Measurements from ENCODE around the gene ARMC12.

The ARMC12 gene

DNA sequence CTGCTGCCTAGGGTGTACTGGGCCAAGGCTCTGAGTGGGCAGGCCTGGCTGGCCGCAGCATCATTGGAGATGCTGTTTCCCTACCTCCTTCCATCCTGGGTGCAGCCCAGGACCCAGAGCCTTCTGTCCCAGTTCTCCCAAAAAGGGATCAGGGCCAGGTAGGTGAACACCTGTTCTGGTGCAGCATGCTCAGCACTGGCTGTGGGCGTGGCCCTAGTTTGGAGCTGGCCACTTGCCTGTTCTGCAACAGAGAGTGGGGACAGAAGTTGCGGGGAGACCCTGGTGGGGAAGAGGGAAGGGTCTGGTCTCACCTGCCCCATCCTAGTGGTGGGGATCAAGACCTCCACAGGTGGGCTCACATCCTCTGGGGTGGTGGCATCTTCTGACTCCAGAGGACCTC lies 1.4 kb upstream of the ARMC12 start:
- no peak for DNase-seq (ENCODE audit: low read depth in 2 of 2)

DNA sequence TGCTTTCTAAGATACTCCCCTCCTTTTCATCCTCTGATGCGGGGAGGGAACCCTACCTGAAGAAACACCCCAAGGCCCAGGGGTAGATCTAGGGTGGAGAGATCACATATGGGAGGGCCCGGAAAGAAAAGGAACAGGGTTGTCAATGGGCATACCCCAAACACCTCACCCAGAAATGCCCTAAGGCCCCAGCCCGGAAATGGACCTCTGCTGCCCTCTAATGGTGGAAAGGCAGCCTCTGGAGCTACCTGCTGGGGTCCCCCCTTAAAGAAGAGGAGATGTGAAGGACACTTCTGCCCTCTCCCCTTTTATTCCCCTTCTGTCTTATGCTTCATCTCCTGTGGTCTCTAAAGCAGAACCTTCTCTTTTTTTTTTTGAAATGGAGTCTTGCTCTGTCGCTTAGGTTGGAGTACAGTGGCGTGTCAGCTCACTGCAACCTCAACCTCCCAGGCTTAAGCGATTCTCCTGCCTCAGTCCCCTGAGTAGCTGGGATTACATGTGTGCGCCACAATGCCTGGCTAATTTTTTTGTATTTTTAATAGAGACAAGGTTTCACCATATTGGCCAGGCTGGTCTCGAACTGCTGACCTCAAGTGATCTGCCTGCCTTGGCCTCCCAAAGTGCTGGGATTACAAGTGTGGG lies 458 bp upstream of the ARMC12 start:
- peak; percentile 73 to 78 for DNase-seq (ENCODE audit: low read depth in 2 of 2)

DNA sequence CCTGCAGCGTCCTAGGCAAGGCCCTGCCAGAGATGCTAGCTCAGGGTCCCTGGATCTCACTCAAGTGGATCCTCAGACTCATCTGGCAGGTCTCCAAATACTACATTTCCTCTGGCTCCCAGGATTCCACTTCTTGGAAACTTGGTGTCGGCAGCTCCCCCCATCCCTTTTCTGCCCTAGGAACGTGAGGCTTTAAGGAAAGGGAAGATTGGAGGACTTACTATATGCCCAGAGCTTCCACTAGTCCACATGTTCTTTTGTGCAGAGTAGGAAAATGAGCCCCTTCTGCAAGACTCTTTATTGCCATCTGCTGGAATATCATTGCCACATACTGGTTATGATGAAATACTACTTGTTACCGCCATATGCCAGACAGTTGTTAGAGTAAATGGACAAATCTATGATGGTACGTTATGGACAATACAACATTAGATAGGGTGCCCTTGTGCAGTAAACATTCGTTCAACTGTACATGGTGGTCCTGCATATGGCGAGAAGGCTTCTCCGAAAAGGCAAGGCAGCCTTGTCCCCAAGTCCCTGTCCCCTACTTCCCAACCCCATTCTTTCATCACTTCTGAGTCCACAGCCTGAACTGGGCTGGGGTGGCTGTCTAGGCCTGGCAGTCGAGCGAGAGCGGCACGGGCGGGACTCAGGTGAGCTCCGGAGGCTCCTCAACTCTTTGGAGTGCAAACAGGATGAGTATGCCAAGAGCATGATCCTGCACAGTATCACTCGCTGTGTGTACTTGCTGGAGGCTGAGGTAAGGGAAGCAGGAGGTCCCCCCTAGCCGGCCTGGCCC lies 780 bp downstream of the ARMC12 start:
- DNase-seq (ENCODE audit: low read depth in 2 of 2), result no peak

GRCh38 chr6:35739645-35740524 lies 3.1 kb downstream of the ARMC12 start:
- DNase-seq (ENCODE audit: low read depth in 2 of 2), result no peak

GRCh38 chr6:35742842-35743241 lies 6.0 kb downstream of the ARMC12 start:
- no peak for DNase-seq (ENCODE audit: low read depth in 2 of 2)

DNA sequence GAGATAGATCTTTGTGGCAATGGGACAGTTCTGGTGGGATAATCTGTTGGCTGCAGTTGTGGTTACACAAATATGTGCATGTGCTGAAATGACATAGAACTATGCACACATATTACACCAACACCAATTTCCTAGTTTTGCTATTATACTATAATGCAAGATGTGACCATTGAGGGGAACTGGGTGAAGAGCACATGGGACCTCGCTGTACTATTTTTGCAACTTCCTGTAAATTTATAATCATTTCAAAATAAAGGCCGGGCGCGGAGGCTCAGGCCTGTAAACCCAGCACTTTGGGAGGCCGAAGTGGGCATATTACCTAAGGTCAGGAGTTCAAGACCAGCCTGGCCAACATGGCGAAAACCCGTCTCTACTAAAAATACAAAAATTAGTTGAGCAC lies 8.7 kb downstream of the ARMC12 start:
- DNase-seq (ENCODE audit: low read depth in 2 of 2), result no peak

GRCh38 chr6:35746516-35746915 lies 9.7 kb downstream of the ARMC12 start:
- no peak for DNase-seq (ENCODE audit: low read depth in 2 of 2)

DNA sequence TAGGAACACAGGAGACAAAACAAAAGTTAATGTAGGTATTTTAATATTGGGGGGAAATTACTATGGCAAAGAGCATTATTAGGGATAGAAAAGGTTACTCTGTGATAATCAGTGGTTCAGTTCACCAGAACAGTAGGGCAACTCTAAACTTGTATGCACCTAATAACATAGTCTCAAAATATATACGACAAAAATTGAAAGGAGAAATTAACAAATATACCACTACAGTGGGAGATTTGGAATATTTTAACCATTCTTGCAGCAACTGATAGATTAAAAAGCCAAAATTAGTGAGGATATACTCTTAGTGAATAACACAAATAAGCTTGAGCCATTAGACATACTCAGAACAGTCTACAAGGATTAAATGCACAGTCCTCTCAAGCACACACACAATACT lies 11.0 kb downstream of the ARMC12 start:
- DNase-seq (ENCODE audit: low read depth in 2 of 2), result no peak

DNA sequence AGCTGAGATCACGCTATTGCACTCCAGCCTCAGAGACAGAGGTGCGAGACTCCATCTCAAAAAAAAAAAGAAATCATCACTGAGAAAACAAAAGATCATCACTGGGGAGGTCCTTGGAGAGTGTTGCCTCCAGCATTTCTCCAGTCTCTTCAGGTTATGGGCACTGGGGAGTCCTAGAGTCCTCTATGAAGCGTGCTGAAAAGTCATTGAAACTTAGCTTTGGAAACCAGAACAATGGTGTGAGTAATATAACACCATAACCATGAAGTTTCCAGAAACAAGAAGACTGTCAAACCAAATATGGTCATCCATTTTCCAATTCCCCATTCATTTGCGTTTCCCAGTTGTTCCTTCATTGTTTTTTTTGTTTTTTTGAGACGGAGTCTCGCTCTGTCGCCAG lies 13.7 kb downstream of the ARMC12 start:
- DNase-seq (ENCODE audit: low read depth in 2 of 2), result no peak

- no peak for DNase-seq (ENCODE audit: low read depth in 2 of 2)
These were observed 14.8 kb downstream of the ARMC12 start for GRCh38 chr6:35751594-35751993.

GRCh38 chr6:35752330-35752729 lies 15.5 kb downstream of the ARMC12 start:
- DNase-seq (ENCODE audit: low read depth in 2 of 2), result no peak

GRCh38 chr6:35754452-35755277 lies 17.8 kb downstream of the ARMC12 start:
- no peak for DNase-seq (ENCODE audit: low read depth in 2 of 2)

- DNase-seq (ENCODE audit: low read depth in 2 of 2), result no peak
These were observed 18.6 kb downstream of the ARMC12 start for GRCh38 chr6:35755278-35755924.

- DNase-seq (ENCODE audit: low read depth in 2 of 2), result no peak
These were observed 20.8 kb downstream of the ARMC12 start for GRCh38 chr6:35757456-35758123.

GRCh38 chr6:35759426-35759825 lies 22.6 kb downstream of the ARMC12 start:
- DNase-seq (ENCODE audit: low read depth in 2 of 2), result no peak

DNA sequence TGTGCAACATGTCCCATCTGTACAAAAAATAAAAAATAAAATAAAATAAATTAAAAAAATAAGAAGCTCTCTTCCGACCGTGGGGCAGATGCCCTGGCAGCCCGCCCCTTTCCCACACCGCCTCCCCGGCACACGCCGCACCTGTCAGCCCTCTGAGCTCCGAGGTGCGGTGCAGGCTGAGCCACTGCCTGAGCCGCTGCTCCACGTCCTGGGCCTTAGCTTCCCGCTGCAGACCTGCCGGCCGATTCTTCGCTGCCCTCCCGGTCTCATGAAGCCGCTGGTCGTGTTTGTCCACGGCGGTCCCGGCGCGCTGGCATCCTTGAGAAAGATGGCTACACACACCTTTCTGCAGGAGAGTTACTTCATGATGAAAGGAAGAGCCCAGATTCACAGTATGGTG lies 28.9 kb downstream of the ARMC12 start:
- no peak for DNase-seq (ENCODE audit: low read depth in 2 of 2)

DNA sequence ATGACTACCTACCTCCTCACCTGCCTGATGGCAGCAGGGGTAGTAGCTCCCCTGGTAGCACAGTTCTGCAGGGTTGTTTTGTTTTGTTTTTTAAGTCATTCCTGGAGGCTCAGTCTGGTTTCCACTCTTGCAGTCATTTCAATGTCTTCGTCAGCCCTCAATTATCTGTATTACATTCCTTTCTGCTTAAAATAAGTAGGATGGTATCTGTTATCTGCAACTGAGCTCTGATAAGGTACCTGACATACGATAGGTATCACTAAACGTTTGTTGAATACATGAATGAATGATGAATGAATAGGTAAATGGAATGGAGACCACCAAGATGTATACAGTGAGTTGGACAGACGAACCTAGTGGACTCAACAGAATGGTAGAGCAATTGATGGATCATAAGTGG lies 32.4 kb downstream of the ARMC12 start:
- no peak for DNase-seq (ENCODE audit: low read depth in 2 of 2)

DNA sequence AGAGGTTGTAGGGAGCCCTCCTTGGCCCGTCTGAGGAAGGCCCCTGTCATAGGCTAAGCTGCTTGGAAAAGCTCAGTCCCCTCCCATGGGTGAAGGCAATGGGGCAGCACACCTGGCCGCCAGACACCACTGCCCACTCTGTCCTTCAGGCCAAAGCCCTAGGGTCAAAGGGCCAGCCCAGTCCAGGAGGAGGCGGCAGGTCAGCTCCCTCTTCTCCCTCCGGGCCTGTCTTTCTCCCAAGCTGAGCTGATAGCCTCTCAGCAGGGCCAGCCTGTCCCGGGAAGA lies 34.5 kb downstream of the ARMC12 start:
- no peak for DNase-seq (ENCODE audit: low read depth in 2 of 2)

GRCh38 chr6:35774116-35774794 lies 37.4 kb downstream of the ARMC12 start:
- no peak for DNase-seq (ENCODE audit: low read depth in 2 of 2)

GRCh38 chr6:35775031-35775430 lies 38.2 kb downstream of the ARMC12 start:
- no peak for DNase-seq (ENCODE audit: low read depth in 2 of 2)
